HG03196 (cell line): ENCODE measurements around the gene SEZ6L2.
"Not testable (repeated sequence)": the region's sequence is repeated elsewhere in the genome, so short reads cannot be mapped to it uniquely, and the experiment has no call there.

Experiments used
- ATAC-seq: cut with Tn5 transposase; IDR thresholded peaks from one replicate; pipeline ENCODE4 v1.9.1; 2021; ENCODE audit not compliant: unreplicated experiment

SEZ6L2 gene

GRCh38 chr16:29899516-29900101 lies at the start of gene SEZ6L2:
TSS of gene SEZ6L2 (minus strand) at chr16:29899550. CDS start at chr16:29899019, 531 bp downstream.
- peak; percentile 54 for ATAC-seq

DNA sequence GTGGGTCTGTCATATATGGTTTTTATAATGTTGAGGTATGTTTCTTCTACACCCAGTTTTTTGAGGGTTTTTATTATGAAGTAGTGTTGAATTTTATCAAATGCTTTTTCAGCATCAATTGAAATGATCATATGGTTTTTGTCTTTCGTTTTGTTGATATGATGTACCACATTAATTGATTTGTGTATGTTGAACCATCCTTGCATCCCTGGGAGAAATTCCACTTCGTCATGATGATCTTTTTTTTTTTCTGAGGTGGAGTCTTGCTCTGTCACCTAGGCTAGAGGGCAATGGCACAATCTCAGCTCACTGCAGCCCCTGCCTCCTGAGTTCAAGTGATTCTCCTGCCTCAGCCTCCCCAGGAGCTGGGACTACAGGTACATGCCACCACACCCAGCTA lies 48.5 kb upstream of the SEZ6L2 start:
- no peak for ATAC-seq

GRCh38 chr16:29943846-29944799 lies 44.8 kb upstream of the SEZ6L2 start:
- no peak for ATAC-seq

DNA sequence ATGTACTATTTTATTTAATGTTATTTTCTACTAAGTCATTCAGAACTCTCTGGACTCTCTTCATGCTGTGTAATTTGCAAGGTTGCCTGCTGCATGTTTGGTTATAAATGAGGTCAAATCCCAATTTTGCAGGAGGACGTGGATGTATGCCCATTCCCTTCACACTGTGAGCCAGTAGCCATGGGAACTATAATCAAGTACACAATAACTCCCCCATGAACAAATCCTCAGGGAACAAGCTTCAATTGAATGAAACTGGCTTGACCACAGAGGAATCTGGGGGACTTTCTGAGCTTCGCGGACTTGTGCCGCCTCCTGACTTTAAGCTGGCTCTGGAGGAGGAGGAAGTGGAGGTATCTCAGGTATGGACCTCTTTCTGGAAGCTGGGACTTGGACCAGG lies 41.3 kb upstream of the SEZ6L2 start:
- no peak for ATAC-seq

DNA sequence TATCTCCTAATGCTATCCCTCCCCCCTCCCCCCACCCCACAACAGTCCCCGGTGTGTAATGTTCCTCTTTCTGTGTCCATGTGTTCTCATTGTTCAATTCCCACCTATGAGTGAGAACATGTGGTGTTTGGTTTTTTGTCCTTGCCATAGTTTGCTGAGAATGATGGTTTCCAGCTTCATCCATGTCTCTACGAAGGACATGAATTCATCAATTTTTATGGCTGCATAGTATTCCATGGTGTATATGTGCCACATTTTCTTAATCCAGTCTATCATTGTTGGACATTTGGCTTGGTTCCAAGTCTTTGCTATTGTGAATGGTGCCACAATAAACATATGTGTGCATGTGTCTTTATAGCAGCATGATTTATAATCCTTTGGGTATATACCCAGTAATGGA lies 32.4 kb upstream of the SEZ6L2 start:
- ATAC-seq: not testable (repeated sequence)

DNA sequence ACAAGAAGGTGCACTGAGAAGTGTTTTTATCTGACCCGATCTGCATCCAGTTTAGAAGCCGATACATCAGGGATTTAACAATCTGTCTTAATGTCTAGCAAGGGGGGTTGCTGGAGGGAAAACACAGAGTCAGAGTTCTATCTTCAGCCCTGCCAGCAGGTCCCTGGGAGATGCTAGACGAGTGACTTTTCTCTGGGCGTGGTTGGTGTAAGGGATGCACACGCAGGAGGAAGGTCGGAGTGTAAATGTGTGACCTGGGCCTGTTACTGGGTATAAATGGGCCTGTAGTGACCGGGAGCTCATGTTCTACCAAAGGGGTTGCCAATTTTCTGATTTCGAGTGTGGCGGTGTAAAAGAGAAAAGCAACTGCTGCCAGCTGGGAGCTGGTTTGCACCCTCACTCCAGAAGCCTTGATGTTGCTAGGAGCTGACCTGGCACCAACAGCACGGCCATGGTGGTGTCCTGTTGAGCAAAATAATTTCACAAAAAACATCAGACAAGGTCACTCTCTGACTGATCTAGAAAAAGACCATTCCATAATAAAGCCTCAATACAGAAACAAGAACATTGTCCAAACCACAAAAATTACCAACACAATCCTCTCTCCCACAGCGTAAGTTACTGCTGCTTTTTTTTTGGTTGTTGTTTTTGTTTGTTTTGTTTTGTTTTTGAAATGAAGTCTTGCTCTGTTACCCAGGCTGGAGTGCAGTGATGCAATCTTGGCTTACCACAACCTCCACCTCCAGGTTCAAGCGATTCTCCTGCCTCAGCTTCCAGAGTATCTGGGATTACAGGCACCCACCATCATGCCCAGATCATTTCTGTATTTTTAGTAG lies 27.9 kb upstream of the SEZ6L2 start:
- ATAC-seq: no peak

- no peak for ATAC-seq
These were observed 27.3 kb upstream of the SEZ6L2 start for GRCh38 chr16:29926711-29927052.

GRCh38 chr16:29925781-29926710 lies 26.7 kb upstream of the SEZ6L2 start, which contains the start of gene KCTD13:
TSS of gene KCTD13 (minus strand) at chr16:29926226. CDS start at chr16:29926033, 193 bp downstream.
- ATAC-seq: peak; percentile 90

GRCh38 chr16:29925105-29925756 lies 25.9 kb upstream of the SEZ6L2 start:
- ATAC-seq: no peak

DNA sequence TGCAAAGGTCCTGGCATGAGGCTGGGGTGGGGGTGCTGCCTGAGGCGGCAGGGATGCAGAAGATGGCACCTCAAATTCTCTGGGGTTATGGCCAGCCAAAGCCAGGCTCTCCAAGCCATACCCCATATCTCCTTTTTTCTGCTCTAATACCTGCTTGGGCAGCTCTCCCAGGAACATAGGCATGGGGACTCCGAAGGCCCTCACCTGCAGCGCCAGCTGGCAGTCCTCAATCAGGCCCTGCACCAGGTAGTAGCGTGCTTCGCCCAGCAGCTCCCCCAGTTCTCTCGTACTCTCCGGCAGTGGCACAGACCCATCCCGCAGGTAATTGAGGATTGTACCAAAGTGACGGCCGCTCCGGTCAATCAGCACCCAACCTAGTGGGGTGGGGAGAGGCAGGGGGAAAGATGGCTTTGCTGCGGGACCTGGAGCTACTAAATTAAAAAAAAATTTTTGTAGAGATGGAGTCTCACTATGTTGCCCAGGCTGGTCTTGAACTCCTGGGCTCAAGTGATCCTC lies 23.7 kb upstream of the SEZ6L2 start:
- ATAC-seq: no peak

DNA sequence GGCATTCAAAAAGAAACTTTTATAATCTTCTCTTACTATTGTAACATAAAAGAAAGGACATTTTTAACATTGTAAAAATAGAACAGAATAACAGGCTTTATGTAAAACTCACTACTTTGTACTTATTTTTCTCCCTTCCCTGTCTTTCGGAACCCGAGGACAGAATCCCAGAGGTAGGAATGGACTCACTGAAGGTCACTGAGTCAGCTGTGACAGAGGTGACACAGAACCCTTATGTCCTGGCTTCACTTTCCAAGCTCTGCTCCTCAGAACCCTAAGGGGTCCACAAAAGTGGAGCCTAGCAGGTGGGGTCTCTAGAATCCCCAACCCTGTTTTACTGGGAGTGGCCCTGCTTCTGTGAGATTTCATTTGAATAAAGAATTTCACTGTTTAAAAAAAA lies 23.0 kb upstream of the SEZ6L2 start:
- ATAC-seq: no peak

DNA sequence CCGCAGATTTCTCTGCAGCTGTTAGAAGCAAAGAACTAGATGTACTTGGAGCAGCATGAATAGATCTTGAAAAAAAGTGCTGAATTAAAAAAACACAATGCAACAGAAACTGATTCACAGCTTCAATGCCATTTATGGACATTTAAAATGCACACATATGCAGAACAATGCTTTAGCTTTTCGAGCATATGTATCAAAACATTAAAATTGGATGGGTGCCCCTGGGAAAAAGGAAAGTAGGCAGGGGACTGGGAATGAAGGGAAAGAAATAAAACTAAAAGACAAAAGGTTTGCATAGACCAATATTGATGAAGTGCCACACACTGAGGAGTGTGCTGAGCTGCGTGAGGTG lies 21.7 kb upstream of the SEZ6L2 start:
- ATAC-seq: no peak

DNA sequence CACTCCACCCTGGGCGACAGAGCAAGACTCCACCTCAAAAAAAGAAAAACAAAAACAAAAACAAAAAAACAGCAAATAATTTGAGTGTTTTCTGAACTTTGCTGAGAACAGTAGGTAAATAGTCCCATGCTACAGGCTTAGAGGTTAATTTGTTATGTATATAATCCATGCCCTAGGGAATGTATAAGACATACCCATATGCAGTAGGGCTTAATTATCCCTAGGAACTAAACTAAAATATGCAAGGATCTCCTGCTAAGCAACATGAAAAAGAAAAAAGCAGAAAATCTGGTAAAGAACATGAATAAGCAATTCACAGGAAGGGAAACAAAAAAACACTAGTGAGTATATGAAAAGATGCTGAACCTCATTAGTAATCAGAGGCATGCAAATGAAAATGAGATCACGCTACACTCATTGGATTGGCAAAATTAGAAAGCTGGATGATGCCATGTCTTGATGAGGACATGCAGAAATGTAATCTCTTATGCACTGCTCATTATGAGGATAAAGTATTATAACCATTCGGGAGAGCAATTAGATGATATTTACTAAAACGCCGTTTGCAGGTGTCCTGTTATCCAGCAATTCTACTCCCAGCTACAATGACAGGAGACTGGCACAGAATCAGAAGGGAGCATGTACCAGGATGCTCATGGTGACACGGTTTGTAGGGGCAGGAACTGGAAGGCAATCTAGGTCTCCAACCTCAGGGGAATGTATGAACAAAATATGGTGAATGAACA lies 21.1 kb upstream of the SEZ6L2 start:
- no peak for ATAC-seq

DNA sequence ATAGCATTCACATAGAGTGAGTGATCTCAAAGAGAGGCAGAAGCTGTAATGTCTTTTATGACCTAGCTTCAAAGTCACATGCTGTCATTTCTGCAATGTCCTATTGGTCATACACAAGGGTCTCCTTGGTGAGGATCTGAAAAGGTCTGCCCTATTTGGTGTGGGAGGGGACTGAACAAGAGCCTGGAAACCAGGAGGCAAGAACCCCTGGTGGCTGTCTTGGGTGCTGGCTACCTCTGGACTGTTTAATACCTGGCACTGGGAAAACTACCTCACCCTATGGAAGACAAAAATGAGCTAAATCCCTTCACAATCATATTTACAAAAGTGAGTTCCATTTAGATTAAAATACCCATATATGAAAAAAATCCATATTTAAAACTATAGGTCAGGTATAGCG lies 17.6 kb upstream of the SEZ6L2 start:
- no peak for ATAC-seq

GRCh38 chr16:29915590-29916247 lies 16.4 kb upstream of the SEZ6L2 start:
- no peak for ATAC-seq

GRCh38 chr16:29913514-29913913 lies 14.2 kb upstream of the SEZ6L2 start:
- no peak for ATAC-seq

DNA sequence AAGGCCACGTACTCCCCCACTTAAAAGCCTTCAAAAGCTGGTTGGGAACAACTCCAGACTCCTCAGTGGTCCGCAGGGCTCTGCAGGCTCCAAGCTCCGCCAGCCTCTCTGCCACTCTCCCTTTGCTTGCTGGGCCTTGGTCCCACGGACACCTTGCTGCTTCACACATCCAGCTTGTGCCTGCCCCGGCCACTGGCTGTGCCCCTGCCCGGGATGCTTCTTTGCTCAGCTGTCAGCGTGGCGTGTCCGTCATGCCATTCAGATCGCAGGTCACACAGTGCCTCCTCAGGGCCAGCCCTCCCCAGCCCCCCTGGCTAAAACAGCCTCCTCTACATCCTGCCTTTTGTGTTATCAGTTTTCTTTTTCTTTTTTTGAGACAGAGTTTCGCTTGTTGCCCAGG lies 12.7 kb upstream of the SEZ6L2 start:
- ATAC-seq: no peak

DNA sequence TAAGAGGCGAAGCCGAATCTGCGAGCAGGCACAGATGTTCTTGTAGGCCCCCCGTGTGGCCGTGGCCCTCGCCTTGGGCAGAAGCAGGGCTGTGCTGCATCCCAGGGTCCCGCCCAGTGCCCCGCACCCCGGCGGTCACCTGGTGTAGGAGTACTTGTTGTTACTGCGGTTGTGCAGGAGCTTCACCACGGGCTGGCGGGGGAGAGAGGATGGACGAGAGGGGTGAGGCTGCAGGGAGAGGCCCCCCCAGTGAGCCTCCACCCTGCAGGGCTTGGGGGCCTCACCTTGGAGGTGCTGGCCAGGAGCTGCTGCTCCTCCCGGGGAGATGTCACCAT lies 12.3 kb upstream of the SEZ6L2 start:
- no peak for ATAC-seq
